Sigmoid colon (tissue), 7 donors: Measurements from ENCODE around the gene GAB2. TPM values are rescaled to one million over a fixed set of nuclear protein-coding genes. Genes with fewer than 3 reads are reported as not detected.
A peak's percentile ranks its signal among the peaks of the same experiment; 100 is the strongest.

Experiments
- DNase-seq: peaks from one replicate; pipeline ENCODE4 v3.0.0-alpha.2; 2019
- H3K27ac ChIP-seq, 4 donors: fragments of 200-600 bp; sonication (generic); one replicate each; pipeline ENCODE4 v1.5.1; 2016 to 2019; ENCODE audit warnings: mild to moderate bottlenecking in 1 of 4
- H3K27me3 ChIP-seq, 3 donors: fragments of 200-600 bp; sonication (generic); one replicate each; pipeline ENCODE4 v1.5.1; 2019; ENCODE audit warnings: mild to moderate bottlenecking in 1 of 3
- H3K36me3 ChIP-seq, 4 donors: fragments of 200-600 bp; sonication (generic); one replicate each; pipeline ENCODE4 v1.5.1; 2016 to 2019
- H3K4me1 ChIP-seq, 4 donors: fragments of 200-600 bp; sonication (generic); one replicate each; pipeline ENCODE4 v1.5.1; 2017 to 2019
- H3K4me3 ChIP-seq, 4 donors: fragments of 200-600 bp; sonication (generic); one replicate each; pipeline ENCODE4 v1.5.1; 2017 to 2019; ENCODE audit warnings: mild to moderate bottlenecking in 2 of 4, moderate library complexity in 1 of 4
- H3K9me3 ChIP-seq, 4 donors: fragments of 200-600 bp in 3 of 4; sonication (generic) in 3 of 4; one replicate each; pipeline versions ENCODE4 v1.5.1 to v1.6.1; 2013 to 2019
- EP300 ChIP-seq, 4 donors: sonication (generic); formaldehyde crosslinking; IDR thresholded peaks; one replicate each; pipeline ENCODE4 v1.6.1; 2017; ENCODE audit warnings: antibody characterized with exemption in 4 of 4
- POLR2A ChIP-seq, 2 donors: fragments of 450-650 bp; IDR thresholded peaks; one replicate each; pipeline ENCODE4 v1.6.1; 2016; ENCODE audit warnings: antibody characterized with exemption in 2 of 2, mild to moderate bottlenecking in 2 of 2, moderate library complexity in 2 of 2
- POLR2AphosphoS5 ChIP-seq, 4 donors: sonication (generic); formaldehyde crosslinking; IDR thresholded peaks; one replicate each; pipeline ENCODE4 v1.6.1; 2017; ENCODE audit warnings: antibody characterized with exemption in 4 of 4
- WGBS, 2 donors: extraction: QIAGEN DNeasy Blood & Tissue Kit; methylation state at CpG; one replicate each; pipeline ENCODE4 v1.1.7; 2013; 5-methylcytosine and 5-hydroxymethylcytosine counted together
- intact Hi-C: fragments of 100-400 bp; cut with DNase I; formaldehyde crosslinking; loops from one replicate; pipeline ENCODE4 v1.15.1; 2023
- polyA plus RNA-seq, 3 donors: library from polyadenylated mRNA; stranded (reverse); fragments of 200-250 nt; gene quantifications; one replicate each; pipeline ENCODE4 v1.2.3, GENCODE V29; 2013
- total RNA-seq, 4 donors: library from RNA; depleted of rRNA; stranded (reverse); fragments of >200 nt; gene quantifications; one replicate each; pipeline ENCODE4 v1.1.0, GENCODE V29; 2016
- TF ChIP-seq, protein P1 (sequence below), 4 experiments: fragments of 450-650 bp in 3 of 4; fragments of 200-600 bp in 1 of 4; IDR thresholded peaks; one replicate each; pipeline ENCODE4 v1.5.1; 2016 to 2019; ENCODE audit warnings: antibody characterized with exemption in 4 of 4, mild to moderate bottlenecking in 3 of 4, moderate library complexity in 2 of 4
- donor health status: healthy with polysubstance abuse.
- donor health status: Bipolar disorder and iron deficiency.
- donor health status: healthy.

Gene GAB2
- total and polyA plus RNA-seq, 7 donors = 10.8 to 23.5 (median 13.6) TPM

DNA sequence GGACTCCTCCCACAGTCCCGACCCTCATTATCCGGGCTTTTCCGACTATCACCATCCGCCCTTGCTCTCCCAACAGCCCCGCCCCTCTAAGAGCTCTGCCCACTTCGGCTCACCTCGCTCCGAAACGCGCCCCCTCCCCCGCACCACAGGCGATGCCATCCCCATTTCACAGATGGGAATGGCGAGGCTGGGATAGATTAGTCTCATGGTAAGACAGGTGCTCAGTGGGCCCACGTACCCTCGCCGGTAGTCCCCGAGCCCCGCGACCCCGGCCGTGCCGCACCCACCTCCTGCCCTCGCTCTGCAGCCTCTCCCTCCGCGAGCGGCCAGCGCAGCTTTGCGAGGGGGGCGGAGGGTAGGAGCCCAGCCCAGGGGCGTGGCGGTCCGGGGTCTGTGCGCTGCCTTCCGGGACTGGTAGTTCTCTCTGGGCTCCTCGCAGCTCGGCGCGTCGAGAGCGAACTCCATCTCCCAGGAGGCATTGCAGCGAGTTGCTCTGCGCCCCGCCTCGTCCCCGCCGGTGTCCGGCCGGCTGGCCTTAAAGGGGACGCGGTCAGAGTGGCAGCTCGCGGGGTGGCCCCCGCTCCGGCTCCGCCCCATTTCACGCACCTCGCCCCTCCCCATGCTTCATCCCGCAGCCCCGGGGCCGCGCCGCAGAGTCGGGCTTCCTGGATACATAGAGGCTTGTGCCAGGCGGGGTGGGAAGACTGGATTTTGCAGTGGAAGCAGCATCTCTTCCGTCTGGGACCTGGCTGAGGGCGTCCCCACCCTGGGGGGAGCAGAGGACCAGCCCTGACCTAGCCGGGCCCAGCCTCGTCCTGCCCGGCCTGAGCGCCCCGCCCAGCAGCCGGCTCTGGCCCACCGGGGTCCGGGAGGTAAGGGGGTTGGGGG is 229.1 kb downstream of the GAB2 start, which contains the start of the genes KCTD21 and USP35:
TSS of gene KCTD21 (minus strand) at position 341 of the 888 bp plus-strand sequence. CDS start 14,072 bp downstream, outside the sequence.
TSS of gene USP35 (plus strand) at position 634 of the 888 bp plus-strand sequence. CDS start 7,327 bp downstream, outside the sequence.
- WGBS, 2 donors = 1% methylated on average over 74 of the region's 74 CpGs
- DNase-seq = peak; percentile 98
- Histone ChIP-seq H3K27me3 (no peaks in the 10 kb centered on the region), H3K9me3 (no peaks in the 10 kb centered on the region), H3K36me3 (peaks cover 0 to 1% (median 0%) of the 10 kb centered on the region in 4 donors), H3K27ac (peak within 1 kb of the TSS; percentile 79 to 91 (median 88)), H3K4me1 (peaks cover 0 to 51% (median 39%) of the 10 kb centered on the region in 4 donors), H3K4me3 (peak within 1 kb of the TSS; percentile 70 to 97 (median 90))
- peak; percentile 38 to 70 for TF ChIP-seq POLR2A (IDR thresholded peaks at IDR 0.05)
- TF ChIP-seq POLR2AphosphoS5 (IDR thresholded peaks at IDR 0.05) = peak; percentile 90 to 96 (median 91)
- TF ChIP-seq, protein P1, sequence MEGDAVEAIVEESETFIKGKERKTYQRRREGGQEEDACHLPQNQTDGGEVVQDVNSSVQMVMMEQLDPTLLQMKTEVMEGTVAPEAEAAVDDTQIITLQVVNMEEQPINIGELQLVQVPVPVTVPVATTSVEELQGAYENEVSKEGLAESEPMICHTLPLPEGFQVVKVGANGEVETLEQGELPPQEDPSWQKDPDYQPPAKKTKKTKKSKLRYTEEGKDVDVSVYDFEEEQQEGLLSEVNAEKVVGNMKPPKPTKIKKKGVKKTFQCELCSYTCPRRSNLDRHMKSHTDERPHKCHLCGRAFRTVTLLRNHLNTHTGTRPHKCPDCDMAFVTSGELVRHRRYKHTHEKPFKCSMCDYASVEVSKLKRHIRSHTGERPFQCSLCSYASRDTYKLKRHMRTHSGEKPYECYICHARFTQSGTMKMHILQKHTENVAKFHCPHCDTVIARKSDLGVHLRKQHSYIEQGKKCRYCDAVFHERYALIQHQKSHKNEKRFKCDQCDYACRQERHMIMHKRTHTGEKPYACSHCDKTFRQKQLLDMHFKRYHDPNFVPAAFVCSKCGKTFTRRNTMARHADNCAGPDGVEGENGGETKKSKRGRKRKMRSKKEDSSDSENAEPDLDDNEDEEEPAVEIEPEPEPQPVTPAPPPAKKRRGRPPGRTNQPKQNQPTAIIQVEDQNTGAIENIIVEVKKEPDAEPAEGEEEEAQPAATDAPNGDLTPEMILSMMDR (IDR thresholded peaks at IDR 0.05) = no peak
- no peak for TF ChIP-seq EP300 (IDR thresholded peaks at IDR 0.05)
- intact Hi-C loops = loop anchor here (2.0 to 5.0 kb wide), 3 partner anchors 26 to 229 kb away; partner anchors contain the start of genes ALG8 and GAB2

DNA sequence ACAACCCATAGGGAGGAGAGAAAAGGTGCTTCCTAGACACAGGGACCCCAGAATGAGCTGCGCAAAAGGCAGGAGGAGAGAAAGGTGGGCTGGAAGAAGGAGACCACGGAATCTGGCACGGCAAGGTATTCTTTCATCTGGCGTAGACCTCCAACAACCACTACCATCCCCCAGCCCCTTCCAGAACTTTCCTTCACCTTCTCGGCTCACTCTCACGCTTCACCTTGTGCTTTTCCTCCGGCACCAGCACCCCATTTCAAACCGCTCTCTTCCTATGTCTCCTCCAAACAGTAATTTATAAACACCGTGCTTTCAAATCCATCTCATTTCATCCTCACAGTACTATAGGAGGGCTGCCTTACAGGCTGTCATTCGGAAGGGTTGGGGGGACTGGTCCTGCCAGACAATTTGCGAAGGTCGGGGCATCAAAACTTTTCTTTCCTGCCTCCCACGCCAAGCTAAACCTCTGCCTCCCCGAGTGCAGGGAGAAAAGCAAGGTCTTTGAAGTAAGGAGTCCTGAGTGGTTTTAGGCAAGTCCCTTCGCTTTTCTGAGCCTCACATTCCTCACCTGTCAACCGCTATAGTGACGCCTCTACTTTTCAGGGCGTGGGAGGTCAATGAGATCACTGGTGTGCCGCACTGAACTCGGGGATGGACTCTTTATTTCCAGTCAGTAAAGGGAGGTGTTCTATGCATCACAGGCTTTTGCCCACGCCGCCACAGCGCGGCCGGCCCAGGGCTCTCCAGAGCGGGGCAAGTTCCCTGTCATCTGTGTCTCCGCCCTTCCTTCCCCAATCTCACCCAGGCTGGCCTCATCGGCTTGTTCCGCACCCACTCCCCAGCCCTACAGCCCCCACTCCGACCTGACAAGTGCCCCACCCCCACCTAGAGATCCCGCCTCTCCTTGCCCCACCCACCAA is 230.0 kb downstream of the GAB2 start:
- peak; percentile 42 for DNase-seq
- 22 to 26% methylated on average over 31 of the region's 31 CpGs for WGBS, 2 donors
- Histone ChIP-seq H3K27ac (peak overlapping the region; percentile 79 to 91 (median 88)), H3K9me3 (no peaks in the 10 kb centered on the region), H3K27me3 (no peaks in the 10 kb centered on the region), H3K36me3 (peaks cover 0 to 9% (median 0%) of the 10 kb centered on the region in 4 donors), H3K4me1 (peaks cover 0 to 51% (median 39%) of the 10 kb centered on the region in 4 donors), H3K4me3 (peak overlapping the region; percentile 70 to 97 (median 90))
- TF ChIP-seq POLR2AphosphoS5 (IDR thresholded peaks at IDR 0.05) (no peak), EP300 (IDR thresholded peaks at IDR 0.05) (no peak), POLR2A (IDR thresholded peaks at IDR 0.05) (no peak)
- TF ChIP-seq, protein P1 (IDR thresholded peaks at IDR 0.05) = no peak
- intact Hi-C loops = loop anchor here (2.0 to 5.0 kb wide), 3 partner anchors 25 to 230 kb away; partner anchors contain the start of genes ALG8 and GAB2

DNA sequence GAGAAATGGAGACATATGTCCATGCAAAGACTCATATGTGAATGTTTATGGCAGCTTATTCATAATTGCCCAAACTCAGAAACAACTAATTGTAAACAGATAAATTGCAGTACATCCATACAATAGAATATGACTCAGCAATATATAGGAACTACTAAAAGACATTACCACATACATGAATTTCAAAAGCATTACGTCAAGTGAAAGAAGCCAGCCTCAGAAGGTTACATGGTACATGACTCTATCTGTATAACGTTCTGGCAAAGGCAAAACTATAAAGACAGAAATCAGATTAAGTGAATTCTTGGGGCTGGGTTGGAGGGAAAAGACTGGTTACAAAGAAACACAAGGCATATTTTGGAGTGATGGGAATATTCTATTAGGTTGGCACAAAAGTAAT is 236.4 kb downstream of the GAB2 start:
- DNase-seq = no peak
- intact Hi-C loops = no loop called here
- H3K27ac ChIP-seq = no peak overlapping the region
- 87 to 89% methylated on average over 2 of the region's 2 CpGs for WGBS, 2 donors
- peaks cover 0 to 11% (median 0%) of the 10 kb centered on the region in 4 donors for H3K36me3 ChIP-seq
- H3K4me1 ChIP-seq = peaks cover 0 to 15% (median 9%) of the 10 kb centered on the region in 4 donors
- H3K9me3 ChIP-seq = no peaks in the 10 kb centered on the region
- H3K4me3 ChIP-seq = no peak overlapping the region
- no peak for TF ChIP-seq EP300 (IDR thresholded peaks at IDR 0.05)
- TF ChIP-seq POLR2A (IDR thresholded peaks at IDR 0.05) = no peak
- H3K27me3 ChIP-seq = no peaks in the 10 kb centered on the region

DNA sequence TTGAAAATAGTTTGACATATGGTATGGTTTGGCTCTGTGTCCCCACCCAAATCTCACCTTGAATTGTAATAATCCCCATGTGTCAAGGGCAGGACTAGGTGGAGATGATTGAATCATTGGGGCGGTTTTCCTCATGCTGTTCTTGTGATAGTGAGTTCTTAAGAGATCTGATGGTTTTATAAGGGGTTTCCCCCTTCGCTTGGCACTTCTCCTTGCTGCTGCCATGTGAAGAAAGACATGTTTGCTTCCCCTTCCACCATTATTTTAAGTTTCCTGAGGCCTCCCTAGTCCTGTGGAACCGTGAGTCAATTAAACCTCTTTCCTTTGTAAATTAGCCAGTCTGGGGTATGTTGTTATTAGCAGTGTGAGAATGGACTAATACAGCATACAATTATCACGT is 236.9 kb downstream of the GAB2 start:
- Histone ChIP-seq H3K4me3 (no peak overlapping the region), H3K27ac (no peak overlapping the region), H3K27me3 (no peaks in the 10 kb centered on the region), H3K4me1 (peaks cover 0 to 11% (median 5%) of the 10 kb centered on the region in 4 donors), H3K9me3 (no peaks in the 10 kb centered on the region), H3K36me3 (peaks cover 0 to 11% (median 0%) of the 10 kb centered on the region in 4 donors)
- TF ChIP-seq EP300 (IDR thresholded peaks at IDR 0.05) (no peak), POLR2A (IDR thresholded peaks at IDR 0.05) (no peak), POLR2AphosphoS5 (IDR thresholded peaks at IDR 0.05) (no peak)
- TF ChIP-seq, protein P1 (IDR thresholded peaks at IDR 0.05) = no peak
- WGBS, 2 donors = 92 to 96% methylated on average over 4 of the region's 4 CpGs
- DNase-seq = no peak
- intact Hi-C loops = no loop called here
